Upper lobe of left lung (tissue), 4 donors: ENCODE data around the gene PPM1D.

Experiments
- CTCF ChIP-seq, 6 experiments: fragments of 450-650 bp in 4 of 6; fragments of 200-600 bp in 2 of 6; sonication (generic) in 2 of 6; IDR thresholded peaks; one replicate each; pipeline ENCODE4 v1.5.1; 2016 to 2019; ENCODE audit warnings: antibody characterized with exemption in 6 of 6
- POLR2AphosphoS5 ChIP-seq, 2 donors: sonication (generic); formaldehyde crosslinking; IDR thresholded peaks; one replicate each; pipeline ENCODE4 v1.5.1; 2017; ENCODE audit warnings: antibody characterized with exemption in 2 of 2

DNA sequence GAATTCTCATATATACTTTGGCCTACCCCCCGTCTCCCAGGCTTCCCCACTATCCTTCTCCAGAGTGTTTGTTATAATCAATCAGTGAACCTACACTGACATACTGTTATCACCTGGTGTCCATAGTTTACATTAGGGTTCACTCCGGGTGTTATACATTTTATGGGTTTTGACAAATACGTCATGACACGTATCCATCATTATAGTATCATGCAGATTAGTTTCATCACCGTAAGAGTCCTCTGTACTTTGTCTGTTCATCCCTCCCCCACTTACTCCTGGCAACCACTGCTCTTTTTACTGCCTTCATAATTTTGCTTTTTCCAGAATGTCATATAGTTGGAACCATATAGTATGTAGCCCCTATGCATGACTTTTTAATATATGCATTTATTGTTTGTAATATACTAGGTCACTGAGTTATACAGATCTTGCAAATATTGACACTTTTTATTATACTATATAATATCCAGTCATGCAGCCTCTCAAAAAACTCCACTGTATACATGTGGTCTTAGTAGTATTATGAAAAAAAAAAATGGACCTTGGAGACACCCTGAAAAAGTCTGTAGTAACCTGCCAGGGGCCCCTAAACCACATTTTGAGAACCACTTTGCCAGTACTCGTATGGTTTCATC lies 28.4 kb downstream of the PPM1D start:
- TF ChIP-seq CTCF (IDR thresholded peaks at IDR 0.05), result no peak
- TF ChIP-seq POLR2AphosphoS5 (IDR thresholded peaks at IDR 0.05), result no peak
